B cell (primary cell): ENCODE measurements around the gene TNIK.

Source experiments
- CTCF ChIP-seq: fragments of 200-600 bp; IDR thresholded peaks from one replicate; pipeline ENCODE4 v1.8.0; 2022; ENCODE audit warnings: antibody characterized with exemption, mild to moderate bottlenecking
- EZH2 ChIP-seq: IDR thresholded peaks from 2 replicates; pipeline ENCODE4 v1.6.1; 2012; ENCODE audit warnings: borderline replicate concordance, low read depth, mild to moderate bottlenecking, moderate library complexity, low read length; ENCODE audit not compliant: insufficient read depth, poor library complexity, severe bottlenecking

GRCh38 chr3:171187706-171188290, 272.4 kb downstream of the TNIK start:
- TF ChIP-seq CTCF (peak; percentile 60), EZH2 (no peak)
